Uterus (tissue), 4 donors: Measurements from ENCODE around the gene FAIM2. TPM values are rescaled to one million over a fixed set of nuclear protein-coding genes. Genes with fewer than 3 reads are reported as not detected.

Experiments used
- DNase-seq, 2 donors: peaks; one replicate each; pipeline ENCODE4 v3.0.0-alpha.2; 2019 to 2020
- H3K27ac ChIP-seq, 2 donors: fragments of 200-600 bp; sonication (generic); 1 replicate in 1 of 2; 2 replicates in 1 of 2; pipeline ENCODE4 v1.5.1; 2016 to 2018
- H3K27me3 ChIP-seq, 2 donors: fragments of 200-600 bp; sonication (generic); one replicate each; pipeline ENCODE4 v1.5.1; 2018 to 2019; ENCODE audit warnings: control low read depth in 1 of 2
- H3K36me3 ChIP-seq, 2 donors: fragments of 200-600 bp; sonication (generic); one replicate each; pipeline ENCODE4 v1.5.1; 2019; ENCODE audit warnings: control low read depth in 1 of 2
- H3K4me1 ChIP-seq, 2 donors: fragments of 200-600 bp; sonication (generic); one replicate each; pipeline ENCODE4 v1.5.1; 2018 to 2019; ENCODE audit warnings: control low read depth in 1 of 2
- H3K4me3 ChIP-seq, 2 donors: fragments of 200-600 bp; sonication (generic); 1 replicate in 1 of 2; 2 replicates in 1 of 2; pipeline ENCODE4 v1.5.1; 2018 to 2019; ENCODE audit warnings: mild to moderate bottlenecking in 1 of 2
- H3K9me3 ChIP-seq, 2 donors: fragments of 200-600 bp; sonication (generic); one replicate each; pipeline ENCODE4 v1.5.1; 2019; ENCODE audit warnings: control low read depth in 1 of 2
- CTCF ChIP-seq, 4 experiments: fragments of 200-600 bp in 2 of 4; fragments of 450-650 bp in 2 of 4; sonication (generic) in 2 of 4; IDR thresholded peaks; one replicate each; pipeline ENCODE4 v1.5.1; 2016 to 2019; ENCODE audit warnings: antibody characterized with exemption in 4 of 4, mild to moderate bottlenecking in 2 of 4, moderate library complexity in 1 of 4
- POLR2A ChIP-seq, 2 donors: fragments of 450-650 bp; IDR thresholded peaks; one replicate each; pipeline ENCODE4 v1.6.1; 2016; ENCODE audit warnings: antibody characterized with exemption in 2 of 2, mild to moderate bottlenecking in 1 of 2, moderate library complexity in 1 of 2
- intact Hi-C: fragments of 100-400 bp; cut with DNase I; formaldehyde crosslinking; loops from one replicate; pipeline ENCODE4 v1.15.1; 2023; ENCODE audit warnings: low total_unique reads
- total RNA-seq, 4 donors: library from RNA; depleted of rRNA in 3 of 4; stranded (reverse); fragments of >200 nt in 3 of 4; gene quantifications; one replicate each; pipeline versions ENCODE4 v1.1.0 to v1.2.4, GENCODE V29; 2014 to 2023
- donor health status: DM: yes; HTN: yes; CAD: no.

Gene FAIM2
- total RNA-seq, 4 donors from 2014 or later: 1.0 to 11.9 (median 5.5) TPM

- Histone ChIP-seq H3K36me3 (no peaks in the 10 kb centered on the region), H3K4me1 (no peaks in the 10 kb centered on the region), H3K27me3 (no peaks in the 10 kb centered on the region), H3K4me3 (no peak overlapping the region), H3K9me3 (no peaks in the 10 kb centered on the region), H3K27ac (no peak overlapping the region)
- no peak for DNase-seq
- intact Hi-C loops: no loop called here
- TF ChIP-seq CTCF (IDR thresholded peaks at IDR 0.05) (no peak), POLR2A (IDR thresholded peaks at IDR 0.05) (no peak)
Observed at GRCh38 chr12:49821373-49822287, 82.1 kb downstream of the FAIM2 start.

DNA sequence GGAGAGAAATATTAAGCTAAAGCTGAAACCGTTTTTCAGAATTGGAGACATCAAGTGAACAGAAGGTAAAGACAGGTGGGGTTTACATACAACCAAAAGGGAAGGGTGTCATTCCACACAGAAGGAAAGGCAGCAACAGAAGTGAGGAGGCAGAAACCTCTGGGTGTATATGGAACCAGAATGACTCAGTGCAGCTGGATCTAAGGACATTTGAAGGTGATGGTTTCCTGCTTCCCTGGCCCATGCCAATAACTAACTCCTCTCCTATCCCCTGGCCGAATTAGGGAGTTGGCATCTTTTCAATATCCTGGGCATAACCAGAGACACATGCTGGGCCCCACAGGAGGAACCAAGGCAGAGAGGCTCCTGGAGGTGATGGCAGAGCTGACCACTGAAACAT lies 83.9 kb downstream of the FAIM2 start:
- Histone ChIP-seq H3K36me3 (no peaks in the 10 kb centered on the region), H3K4me3 (no peak overlapping the region), H3K27ac (no peak overlapping the region), H3K9me3 (no peaks in the 10 kb centered on the region), H3K4me1 (no peaks in the 10 kb centered on the region), H3K27me3 (no peaks in the 10 kb centered on the region)
- no peak for TF ChIP-seq CTCF (IDR thresholded peaks at IDR 0.05)
- no peak for TF ChIP-seq POLR2A (IDR thresholded peaks at IDR 0.05)
- no peak for DNase-seq
- intact Hi-C loops: no loop called here

DNA sequence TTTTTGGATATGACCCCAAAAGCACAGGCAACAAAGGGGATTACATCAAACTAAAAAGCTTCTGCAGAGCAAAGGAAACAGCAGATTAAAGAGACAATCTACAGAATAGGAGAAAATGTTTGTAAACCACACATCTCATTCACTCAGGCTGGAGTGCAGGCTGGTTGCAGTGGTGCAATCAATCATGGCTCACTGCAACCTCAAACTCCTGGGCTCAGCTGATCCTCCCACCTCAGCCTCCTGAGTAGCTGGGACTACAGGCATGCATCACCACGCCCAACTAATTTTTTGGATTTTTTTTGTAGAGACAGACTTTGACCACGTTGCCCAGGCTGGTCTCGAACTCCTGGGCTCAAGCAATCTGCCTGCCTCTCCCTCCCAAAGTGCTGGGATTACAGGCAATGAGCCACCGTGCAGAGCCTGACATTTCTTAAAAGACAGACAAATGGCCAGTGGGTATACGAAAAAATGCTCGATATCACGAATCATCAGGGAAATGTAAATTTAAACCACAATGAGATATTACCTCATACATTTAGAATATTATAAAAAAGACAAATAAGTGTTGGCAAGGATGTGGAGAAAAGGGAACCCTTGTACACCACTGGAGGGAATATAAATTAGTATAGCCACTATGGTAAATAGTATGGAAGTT lies 85.3 kb downstream of the FAIM2 start:
- no peaks in the 10 kb centered on the region for H3K36me3 ChIP-seq
- no peak for DNase-seq
- H3K27me3 ChIP-seq: no peaks in the 10 kb centered on the region
- intact Hi-C loops: no loop called here
- no peak for TF ChIP-seq CTCF (IDR thresholded peaks at IDR 0.05)
- no peak for TF ChIP-seq POLR2A (IDR thresholded peaks at IDR 0.05)
- no peak overlapping the region for H3K27ac ChIP-seq
- no peak overlapping the region for H3K4me3 ChIP-seq
- no peaks in the 10 kb centered on the region for H3K4me1 ChIP-seq
- H3K9me3 ChIP-seq: no peaks in the 10 kb centered on the region

Other genes with a start within 250 kb of the FAIM2 start
- 10 to 100 TPM in 2 of 4 donors, 1 to 10 TPM in 2; 3.3 to 45.7 (median 20.4) TPM for gene FMNL3, start 196.5 kb downstream of the FAIM2 start, total RNA-seq
- 100 to 1,000 TPM; 201 to 298 (median 263) TPM for gene TMBIM6, start 162.3 kb downstream of the FAIM2 start, total RNA-seq
- 10 to 100 TPM in 2 of 4 donors, 1 to 10 TPM in 2; 4.1 to 26.1 (median 11.5) TPM for gene NCKAP5L, start 75.5 kb downstream of the FAIM2 start, total RNA-seq
- gene BCDIN3D, start 60.8 kb downstream of the FAIM2 start, total RNA-seq: 1 to 10 TPM; 2.1 to 7.2 (median 2.7) TPM
- gene AQP2, start 46.8 kb upstream of the FAIM2 start, total RNA-seq: not detected
- gene AQP5, start 58.0 kb upstream of the FAIM2 start, total RNA-seq: 1 to 10 TPM in 1 of 4 donors, not detected in 3; 2.3 TPM
- under 1 TPM in 1 of 4 donors, not detected in 3; 0.35 TPM for gene AQP6, start 69.0 kb upstream of the FAIM2 start, total RNA-seq
- gene RACGAP1, start 121.6 kb upstream of the FAIM2 start, total RNA-seq: 10 to 100 TPM in 1 of 4 donors, 1 to 10 TPM in 3; 8.5 to 57.8 (median 9.3) TPM
- 1 to 10 TPM in 2 of 4 donors, not detected in 2; 3.5 to 5.6 TPM for gene ASIC1, start 153.7 kb upstream of the FAIM2 start, total RNA-seq
- 10 to 100 TPM in 3 of 4 donors, 1 to 10 TPM in 1; 4.1 to 54.6 (median 39.6) TPM for gene SMARCD1, start 181.4 kb upstream of the FAIM2 start, total RNA-seq
- not detected for gene GPD1, start 200.1 kb upstream of the FAIM2 start, total RNA-seq
- 100 to 1,000 TPM in 1 of 4 donors, 10 to 100 TPM in 3; 14.3 to 121 (median 45.4) TPM for gene COX14, start 208.3 kb upstream of the FAIM2 start, total RNA-seq